GM18909 (cell line): ENCODE data around the gene KRTCAP2.
"Not testable (repeated sequence)": the region's sequence is repeated elsewhere in the genome, so short reads cannot be mapped to it uniquely, and the experiment has no call there.

Source experiments
- ATAC-seq: cut with Tn5 transposase; IDR thresholded peaks from one replicate; pipeline ENCODE4 v1.9.1; 2021; ENCODE audit warnings: mild to moderate bottlenecking; ENCODE audit not compliant: unreplicated experiment, poor library complexity

KRTCAP2 gene

DNA sequence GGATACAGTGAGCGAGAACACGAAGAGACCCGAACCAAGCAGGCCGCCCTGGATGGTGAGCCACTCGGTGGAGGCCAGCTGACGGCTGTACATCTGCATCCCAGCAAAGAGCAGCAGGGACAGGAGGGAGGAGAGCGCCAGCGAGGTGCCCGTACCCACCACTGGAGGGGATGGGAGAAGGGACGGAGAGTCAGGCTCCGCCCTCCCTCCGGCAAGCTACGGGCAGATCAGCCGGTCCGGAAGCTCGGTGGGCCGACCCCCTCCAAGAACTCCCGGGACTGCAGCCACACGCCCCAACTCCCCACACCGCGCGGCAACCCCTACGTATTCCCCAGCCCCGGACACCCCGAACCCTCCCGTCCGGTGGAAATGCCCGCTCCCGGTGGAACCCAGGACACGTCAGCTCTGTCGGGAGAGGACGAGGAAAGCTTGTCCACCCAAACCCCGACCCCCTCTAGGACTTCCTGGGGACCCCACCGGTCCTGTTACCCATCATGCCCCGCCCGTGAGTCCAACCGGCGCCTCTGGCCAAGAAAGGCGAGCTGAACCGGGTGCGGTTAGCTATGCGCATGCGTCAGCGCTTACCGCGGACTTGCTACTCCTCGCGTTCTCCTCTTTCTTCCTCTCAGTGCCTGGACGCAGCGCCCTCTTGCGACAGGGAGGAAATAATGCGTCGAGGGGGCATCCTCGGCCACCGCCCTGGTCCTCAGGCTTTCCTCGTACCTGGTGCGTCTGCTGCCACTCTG, at the start of gene KRTCAP2:
Gene KRTCAP2 (minus strand): TSS at position 573 of the 746 bp plus-strand sequence. CDS start 80 bp downstream, at position 493.
- peak; percentile 83 for ATAC-seq

DNA sequence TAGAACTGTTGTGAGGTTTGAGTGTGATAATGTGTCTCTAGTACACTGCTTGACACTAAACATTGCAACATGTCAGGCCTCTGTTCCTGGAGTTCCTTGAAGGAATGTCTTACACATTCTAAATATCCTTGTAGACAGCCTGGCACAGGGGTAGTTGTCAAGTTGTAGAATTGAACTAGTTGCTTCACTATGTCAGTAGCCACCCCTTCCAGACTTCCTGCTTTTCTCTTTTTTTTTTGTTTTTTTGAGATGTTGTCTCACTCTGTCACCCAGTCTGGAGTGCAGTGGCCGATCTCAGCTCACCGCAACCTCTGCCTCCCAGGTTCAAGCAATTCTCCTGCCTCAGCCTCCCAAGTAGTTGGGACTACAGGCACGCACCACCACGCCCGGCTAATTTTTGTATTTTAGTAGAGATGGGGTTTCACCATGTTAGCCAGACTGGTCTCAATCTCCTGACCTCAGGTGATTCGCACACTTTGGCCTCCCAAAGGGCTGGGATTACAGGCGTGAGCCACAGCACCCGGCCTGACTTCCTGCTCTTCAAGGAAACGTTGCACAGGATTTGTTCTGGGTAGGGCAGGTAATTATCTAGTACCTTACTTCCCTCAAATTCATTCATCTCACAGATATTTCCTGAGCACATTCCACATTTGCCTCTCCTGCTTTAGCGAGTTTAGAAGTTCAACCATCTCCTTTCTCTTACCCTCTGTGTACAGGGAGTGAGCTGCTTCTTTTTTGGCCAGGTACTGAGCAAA, 47.3 kb upstream of the KRTCAP2 start:
- ATAC-seq, result not testable (repeated sequence)

DNA sequence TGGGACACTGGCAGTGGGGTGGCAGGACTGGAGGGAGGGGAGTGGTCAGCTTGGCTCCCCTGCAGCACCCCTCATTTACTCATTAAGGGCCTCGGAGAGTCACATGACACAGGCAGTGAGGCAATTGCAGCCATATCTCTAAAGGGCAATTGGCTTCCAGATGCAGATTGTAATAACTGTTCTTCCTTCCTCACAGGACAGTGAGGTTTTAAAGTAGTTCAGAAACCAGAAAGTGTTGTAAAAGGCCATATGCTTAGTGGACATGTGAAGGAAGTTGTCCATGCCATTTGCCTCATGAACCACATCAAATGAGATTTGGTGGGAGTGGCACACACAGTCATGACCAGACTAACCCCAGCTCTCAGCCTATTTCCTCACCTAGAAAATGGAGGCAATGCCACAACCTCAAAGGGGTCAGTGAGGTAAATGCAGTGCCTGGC, 46.5 kb upstream of the KRTCAP2 start:
- ATAC-seq, result no peak

DNA sequence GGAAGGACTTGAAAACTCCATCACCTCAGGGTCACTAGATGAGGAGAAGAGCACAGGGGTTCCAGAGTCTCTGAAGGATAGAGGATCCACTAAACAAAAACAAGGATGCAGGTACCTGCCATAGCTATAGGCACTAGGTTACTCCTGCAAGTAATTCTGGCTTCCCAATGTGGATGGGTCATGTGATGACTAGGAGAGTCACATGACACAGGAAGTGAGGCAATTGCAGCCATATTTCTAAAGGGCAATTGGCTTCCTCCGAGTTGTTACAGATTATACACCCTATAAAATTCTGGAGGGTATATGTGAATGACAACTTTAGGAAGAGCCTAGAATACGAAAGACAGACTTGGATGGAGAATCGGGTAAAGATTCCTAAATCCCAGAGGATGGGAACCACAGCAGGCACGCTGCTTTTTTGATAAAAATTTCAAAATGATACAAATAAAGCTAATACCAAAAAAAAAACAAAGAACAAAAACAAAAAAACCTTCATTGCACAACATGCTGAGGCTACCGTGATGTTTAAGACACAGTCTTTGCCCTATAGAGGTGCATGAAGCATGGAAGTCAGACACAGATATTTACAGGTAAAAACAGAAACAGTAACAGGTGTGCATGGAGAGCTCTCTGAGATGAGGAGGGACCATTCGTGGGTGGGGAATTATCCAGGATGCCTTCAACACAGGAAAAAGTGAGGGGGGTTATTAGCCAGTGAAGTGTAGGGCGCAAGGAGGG, 45.9 kb upstream of the KRTCAP2 start:
- no peak for ATAC-seq

DNA sequence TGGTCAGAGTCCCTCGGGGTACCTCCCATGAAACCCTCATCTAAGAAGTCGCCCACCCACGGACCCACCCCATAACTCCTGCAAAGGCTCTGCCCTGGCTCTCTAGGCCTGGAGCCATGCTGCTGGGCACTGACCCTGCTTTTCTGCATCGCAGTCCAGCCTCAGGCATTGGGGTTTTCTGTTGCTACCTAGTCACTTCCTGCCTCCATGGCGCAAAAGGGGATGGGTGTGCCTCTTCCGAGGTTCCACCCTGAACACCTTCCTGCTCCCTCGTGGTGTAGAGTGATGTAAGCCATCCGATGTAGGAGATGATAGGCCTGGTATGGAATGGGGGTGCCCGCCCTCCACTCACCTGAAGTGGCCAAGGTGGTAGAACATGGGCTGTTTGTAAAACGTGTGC, 41.6 kb upstream of the KRTCAP2 start:
- not testable (repeated sequence) for ATAC-seq

DNA sequence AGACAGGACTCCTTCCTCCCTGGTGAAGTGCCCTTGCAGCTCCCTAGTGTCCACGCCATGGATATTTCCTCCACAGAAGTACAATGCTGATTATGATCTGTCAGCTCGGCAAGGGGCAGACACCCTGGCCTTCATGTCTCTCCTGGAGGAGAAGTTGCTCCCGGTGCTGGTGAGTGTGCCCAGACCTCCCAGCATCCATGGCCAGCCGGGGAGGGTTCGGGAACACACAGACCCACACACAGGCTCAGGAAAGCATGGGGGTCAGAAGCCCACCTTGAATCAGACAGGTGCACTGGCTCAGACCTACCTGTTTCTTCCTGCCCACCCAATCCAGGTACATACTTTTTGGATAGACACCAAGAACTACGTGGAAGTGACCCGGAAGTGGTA, 38.9 kb upstream of the KRTCAP2 start:
- ATAC-seq, result not testable (repeated sequence)

DNA sequence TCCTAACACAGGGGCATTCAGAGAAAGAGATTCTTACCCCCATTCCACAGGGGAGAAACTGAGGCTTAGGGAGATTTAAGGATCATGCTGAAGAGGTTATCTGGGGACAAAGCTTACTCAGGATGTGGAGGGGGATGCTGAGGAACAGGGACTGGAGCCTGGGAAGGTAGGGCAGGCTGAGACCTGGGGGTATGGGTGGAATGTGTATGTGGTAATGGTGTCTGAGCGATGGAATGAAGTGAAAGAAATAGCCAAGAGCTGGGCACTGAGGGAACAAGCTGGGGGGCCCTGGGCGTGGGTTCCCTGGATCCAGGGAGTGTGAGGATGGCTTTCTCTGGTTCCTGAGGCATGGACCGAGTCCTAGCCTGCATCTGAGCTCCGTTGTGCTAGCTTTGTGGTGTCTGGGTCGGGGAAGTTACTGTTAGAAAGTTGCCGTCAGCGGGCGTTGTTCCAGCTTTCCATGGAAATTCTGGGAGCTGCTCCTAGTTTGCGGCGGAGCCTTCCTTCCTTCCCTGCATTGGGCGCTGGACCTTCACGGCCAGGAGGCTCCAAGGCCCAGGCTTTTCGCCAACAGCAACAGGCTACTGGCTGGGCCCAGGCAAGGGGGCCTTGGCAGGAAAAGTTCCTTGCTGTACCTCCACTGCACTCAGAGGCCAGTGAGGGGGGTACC, 38.4 kb upstream of the KRTCAP2 start:
- not testable (repeated sequence) for ATAC-seq

DNA sequence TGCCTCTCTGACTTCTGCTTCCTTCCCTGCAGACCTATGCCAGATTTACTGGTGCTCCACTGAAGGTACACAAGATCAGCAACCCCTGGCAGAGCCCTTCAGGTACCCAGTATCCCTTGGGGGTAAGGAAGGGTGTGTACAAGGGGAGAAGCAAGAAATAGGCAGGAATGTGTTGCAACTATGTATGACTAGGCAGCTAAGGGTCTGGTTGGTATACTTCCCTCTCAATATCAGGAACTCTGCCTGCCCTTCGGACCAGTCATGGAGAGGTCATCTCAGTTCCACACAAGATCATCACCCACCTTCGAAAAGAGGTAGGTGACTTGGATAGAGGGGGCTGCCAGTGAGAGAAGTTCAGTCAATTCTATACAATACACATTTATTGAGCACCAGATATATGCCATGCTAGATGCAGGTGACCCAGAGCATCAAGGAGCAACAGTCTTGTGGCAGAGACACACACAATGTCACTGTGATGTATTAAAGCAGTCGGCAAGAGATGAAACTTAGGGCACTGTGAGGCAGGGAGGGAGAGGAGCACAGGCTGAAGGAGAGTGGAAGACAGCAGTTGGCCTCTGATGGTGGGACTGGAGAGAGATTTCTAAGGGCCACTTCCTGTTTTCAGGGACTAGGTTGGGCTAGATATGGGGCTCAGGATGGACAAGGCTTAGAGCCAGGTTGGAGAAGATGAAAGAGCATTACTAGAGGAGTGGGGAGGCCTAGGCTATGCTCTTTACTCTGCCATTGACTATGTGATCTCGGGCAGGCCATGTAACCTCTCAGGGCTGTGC, 37.4 kb upstream of the KRTCAP2 start:
- ATAC-seq, result no peak

DNA sequence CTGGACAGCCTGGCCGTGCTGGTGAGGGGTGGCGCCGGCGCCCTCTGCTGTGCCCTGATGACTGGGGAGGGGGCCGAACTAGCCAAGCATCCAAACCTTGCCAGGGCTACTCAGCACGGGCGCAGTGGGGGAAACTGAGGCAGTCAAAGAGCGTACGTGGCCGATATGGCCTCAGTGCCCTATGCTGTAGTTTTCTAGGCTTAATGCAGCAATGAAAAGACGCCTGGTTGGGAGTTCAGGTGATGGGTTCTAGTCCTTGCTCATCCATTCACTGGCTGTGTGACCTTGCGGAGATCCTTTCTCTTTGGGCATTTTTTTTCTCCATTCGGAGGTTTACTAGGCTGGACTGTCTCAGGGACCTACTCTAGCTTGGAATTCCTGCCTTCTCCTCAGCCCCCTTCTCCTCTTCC, 36.2 kb upstream of the KRTCAP2 start:
- no peak for ATAC-seq

DNA sequence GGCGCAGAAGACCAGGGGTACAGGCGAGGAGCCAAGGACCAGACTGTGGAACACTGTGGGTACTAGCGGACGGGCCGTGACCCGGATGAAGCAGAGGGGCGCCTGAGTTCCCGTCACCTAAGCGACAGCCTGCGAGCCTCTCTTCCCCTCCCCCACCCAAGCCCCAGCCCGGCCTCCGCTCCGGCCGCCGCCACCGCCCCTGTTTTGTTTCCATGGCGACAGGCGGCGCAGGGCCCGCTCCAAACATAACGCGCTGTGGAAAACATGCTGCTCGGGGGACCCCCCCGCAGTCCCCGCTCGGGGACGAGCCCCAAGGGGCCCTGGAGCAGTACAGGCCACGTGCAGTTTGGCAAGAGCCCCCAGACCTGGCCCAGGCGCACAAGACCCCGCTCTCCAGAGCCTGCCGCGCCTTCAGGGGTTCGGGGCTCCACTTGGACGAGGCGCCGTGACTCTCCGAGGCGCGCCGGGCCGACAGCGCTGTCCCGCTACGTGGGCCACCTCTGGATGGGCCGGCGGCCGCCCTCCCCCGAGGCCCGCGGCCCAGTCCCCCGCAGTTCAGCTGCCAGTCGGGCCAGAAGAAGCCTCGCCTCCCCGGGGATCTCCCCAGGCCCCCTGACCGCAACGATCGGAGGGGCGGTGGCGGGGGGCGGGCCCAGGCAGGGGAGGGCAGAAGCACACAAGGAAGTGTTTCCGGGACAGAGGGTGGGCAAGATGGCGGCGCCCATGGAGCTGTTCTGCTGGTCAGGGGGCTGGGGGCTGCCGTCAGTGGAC, 35.6 kb upstream of the KRTCAP2 start, which contains the start of gene MTX1:
Gene MTX1 (plus strand): TSS at position 155 of the 771 bp plus-strand sequence. CDS start 110 bp downstream, at position 265.
- ATAC-seq, result peak; percentile 73

DNA sequence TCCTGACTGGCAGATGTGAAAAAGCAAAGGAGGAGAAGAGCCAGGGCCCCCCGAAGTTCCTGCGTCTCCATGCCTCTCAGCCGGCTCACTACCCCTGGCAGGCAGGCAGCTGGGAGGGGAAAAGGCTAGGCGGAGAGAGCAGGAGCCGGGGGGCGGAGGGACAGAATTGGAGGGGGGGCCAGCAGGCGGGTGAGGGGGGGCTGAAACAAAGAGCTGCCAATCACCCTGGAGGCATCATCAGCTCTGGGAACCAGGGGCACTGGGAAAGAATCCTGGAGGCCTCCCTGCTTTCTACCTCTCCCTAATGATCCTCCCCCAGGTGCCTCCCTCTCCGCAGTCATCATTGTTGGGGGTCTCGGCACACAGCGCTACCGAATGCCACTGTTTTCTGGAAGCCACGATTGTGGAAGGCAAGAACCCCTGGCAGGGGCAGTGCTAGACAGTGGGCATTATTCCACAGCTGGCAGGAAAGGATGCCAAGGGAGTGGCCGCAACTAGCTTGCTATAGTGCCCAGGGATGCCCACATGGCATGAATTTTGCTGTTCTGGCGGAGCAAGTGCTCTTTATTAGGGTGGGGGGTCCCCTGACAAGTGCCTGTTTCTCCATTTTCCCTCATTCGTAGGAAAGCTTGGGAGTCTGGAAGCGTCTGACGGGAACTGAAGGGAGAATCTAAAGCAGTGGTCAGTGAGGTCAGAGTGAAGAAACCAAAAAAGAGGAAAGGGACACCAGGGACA, 34.9 kb upstream of the KRTCAP2 start, which contains the start of gene THBS3:
Gene THBS3 (minus strand): TSS at position 92 of the 735 bp plus-strand sequence. CDS start 21 bp downstream, at position 71.
- ATAC-seq, result no peak

DNA sequence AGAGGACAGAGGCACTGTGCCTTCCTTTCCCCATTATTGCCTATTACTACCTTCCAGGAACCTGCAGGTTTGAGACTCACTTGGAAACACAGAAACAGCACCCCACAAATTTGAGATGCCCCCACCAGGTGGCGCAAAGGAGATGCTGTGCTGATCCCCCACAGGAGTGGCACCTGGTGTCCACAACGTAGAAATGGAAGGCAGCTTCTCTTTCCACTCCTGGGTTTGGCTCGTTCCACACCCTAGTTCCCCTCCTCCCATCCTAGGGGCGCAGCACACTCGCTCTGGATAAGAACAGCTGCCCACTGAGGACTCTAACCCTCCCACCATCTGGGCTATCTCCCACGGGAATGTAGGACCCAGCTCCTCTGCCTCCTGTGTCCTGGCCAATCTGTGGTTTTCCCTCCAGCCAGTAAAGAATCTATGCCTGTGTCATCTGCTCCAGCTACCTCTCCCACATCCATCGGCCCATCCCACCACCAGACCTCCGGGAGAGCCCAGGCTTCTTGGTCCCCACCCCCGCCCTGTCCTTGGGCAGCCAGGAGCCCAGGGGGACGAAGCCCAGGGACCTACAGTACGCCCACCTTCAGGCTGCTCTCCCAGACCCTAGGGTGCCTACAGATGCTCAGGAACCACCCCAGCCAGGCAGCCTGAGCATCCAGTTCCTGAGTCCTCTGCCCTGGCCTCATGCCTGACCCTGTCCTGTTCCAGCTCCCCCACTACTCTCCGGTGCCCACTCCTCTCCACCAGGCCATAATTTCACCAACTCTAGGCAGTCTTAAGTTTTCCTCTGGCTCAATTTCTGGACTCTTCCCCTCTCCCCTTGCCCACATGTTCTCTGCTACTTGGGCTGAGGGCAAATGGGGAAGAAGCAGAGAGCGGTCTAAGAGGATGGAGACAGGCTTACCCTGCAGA, 34.0 kb upstream of the KRTCAP2 start:
- ATAC-seq, result no peak

DNA sequence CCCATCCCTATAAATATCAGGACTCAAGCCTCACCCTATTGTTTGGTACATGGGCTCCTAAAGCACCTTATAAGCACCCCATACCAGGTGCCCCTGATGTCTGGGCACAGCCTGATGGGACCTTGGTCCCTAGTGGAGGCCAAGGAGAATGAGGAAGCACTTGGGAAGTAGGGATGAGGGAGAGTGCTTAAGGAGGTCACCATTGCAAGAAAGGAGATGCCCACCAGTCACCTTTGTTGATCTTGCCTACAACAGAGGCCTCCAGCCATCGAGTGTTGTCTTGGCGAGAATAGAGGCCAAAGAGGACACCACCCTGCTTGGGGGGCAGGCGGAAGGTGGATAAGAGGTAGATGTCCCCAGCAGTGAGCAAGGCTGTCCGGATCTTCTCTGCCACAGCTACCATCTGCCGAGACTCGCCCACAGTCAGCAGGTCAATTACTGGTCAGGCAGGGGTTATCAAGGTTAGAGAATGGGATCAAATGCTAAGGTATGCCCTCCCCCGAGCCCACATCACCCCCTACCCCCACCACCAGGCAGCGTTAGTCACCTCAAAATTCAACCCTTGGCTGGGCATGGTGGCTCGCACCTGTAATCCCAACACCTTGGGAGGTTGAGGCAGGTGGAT, 33.0 kb upstream of the KRTCAP2 start:
- ATAC-seq, result no peak

DNA sequence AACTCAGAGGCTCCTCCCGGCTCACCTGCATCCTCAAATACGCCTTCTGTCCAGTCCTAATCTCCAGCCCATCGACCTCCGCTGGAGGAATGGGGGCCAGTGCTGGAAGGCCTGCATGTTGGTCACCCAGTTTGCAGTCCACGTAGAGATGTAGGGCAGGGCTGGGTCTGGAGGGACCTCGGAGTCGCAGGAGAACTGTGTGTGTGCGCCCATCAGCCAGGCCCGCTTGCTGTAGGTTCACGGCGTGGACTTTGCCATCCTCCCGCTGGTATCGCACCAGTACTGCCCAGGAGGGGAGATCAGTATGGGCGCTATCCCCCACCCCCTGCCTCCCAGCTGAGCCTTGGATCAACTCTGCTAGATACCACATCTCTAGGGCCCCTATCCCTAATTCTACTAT, 31.9 kb upstream of the KRTCAP2 start:
- ATAC-seq, result no peak

DNA sequence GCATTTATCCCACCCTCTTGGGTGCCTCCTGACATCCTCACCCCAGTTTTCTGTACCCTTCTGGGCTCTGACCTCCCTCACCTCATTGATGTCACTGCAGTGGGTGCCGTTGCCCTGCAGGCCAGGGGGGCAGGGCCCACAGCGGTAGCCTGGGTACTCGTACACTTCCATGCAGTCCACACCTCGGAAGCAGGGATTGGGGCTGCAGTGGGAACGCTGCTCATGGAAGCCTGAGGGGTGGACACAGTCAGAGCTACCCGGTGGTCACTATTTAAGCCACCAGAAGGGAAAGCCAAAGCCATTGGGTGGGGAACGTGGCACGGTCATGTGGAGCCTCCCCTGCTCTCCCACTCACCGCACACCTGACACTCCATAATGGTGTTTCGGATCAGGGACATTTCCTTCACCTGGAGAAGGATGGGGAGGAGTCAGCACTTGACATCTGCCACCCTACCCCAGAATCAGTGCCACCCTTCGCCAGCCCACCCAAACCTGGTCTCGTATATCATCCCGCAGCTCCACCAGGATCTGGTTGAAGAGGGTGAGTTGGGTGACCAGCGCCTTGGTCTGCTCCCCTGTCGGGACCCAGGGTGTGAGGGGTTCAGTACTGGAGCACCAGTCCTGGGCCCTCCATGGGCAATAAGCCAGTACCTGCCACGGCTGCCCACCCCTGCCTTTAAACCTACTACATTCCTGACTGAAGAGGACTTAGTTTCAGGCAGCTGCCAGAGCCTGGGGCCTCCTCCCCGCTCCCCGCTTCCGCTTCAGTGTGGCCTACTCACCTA, 29.8 kb upstream of the KRTCAP2 start:
- no peak for ATAC-seq

DNA sequence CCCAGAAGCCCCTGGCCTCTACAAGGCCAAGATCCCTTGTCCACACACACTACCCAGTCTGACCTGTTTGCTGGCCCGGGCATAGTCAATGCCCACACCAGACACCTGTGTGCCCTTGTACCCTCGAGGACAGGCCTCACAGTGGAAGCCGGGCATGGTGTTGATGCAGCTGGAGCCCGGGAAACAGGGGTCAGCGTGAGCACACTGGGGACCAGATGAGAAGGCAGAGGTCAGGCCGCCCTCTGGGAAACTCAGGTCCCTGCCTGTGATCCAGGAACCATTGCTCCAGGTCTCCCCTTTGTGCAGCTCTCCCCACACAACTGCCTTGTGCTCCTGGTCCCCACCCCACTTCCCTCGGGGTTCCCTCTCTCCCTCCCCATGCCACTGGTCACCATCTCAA, 29.1 kb upstream of the KRTCAP2 start:
- ATAC-seq, result no peak
